HEK293 (cell line): Measurements from ENCODE around the gene CXCL1.

Experiments used
- ATF2 ChIP-seq: fragments of 450-650 bp; formaldehyde crosslinking; IDR thresholded peaks from 2 replicates; pipeline ENCODE4 v1.5.1; 2016; ENCODE audit warnings: missing biosample characterization, missing genetic modification characterization, low read depth
- CTCF ChIP-seq: fragments of 450-650 bp; formaldehyde crosslinking; IDR thresholded peaks from 2 replicates; pipeline ENCODE4 v1.5.1; 2016; ENCODE audit warnings: missing biosample characterization, missing genetic modification characterization
- KLF16 ChIP-seq: fragments of 450-650 bp; formaldehyde crosslinking; IDR thresholded peaks from 2 replicates; pipeline ENCODE4 v1.5.1; 2017; ENCODE audit warnings: missing biosample characterization, missing genetic modification characterization
- PBX3 ChIP-seq: sonication (generic); formaldehyde crosslinking; IDR thresholded peaks from 2 replicates; pipeline ENCODE4 v1.8.1; 2022; ENCODE audit warnings: mild to moderate bottlenecking, moderate library complexity, missing genetic modification reagents
- REST ChIP-seq: fragments of 450-650 bp; formaldehyde crosslinking; IDR thresholded peaks from 2 replicates; pipeline ENCODE4 v1.5.1; 2016; ENCODE audit warnings: missing biosample characterization, missing genetic modification characterization
- SP7 ChIP-seq: fragments of 450-650 bp; formaldehyde crosslinking; IDR thresholded peaks from 2 replicates; pipeline ENCODE4 v1.5.1; 2016; ENCODE audit warnings: missing biosample characterization, missing genetic modification characterization
- ZNF121 ChIP-seq: fragments of 450-650 bp; formaldehyde crosslinking; IDR thresholded peaks from 2 replicates; pipeline ENCODE4 v1.5.1; 2016; ENCODE audit warnings: missing biosample characterization, missing genetic modification characterization
- ZNF580 ChIP-seq: fragments of 450-650 bp; formaldehyde crosslinking; IDR thresholded peaks from 2 replicates; pipeline ENCODE4 v1.5.1; 2016; ENCODE audit warnings: missing biosample characterization, missing genetic modification characterization
- ZNF585B ChIP-seq: fragments of 450-650 bp; formaldehyde crosslinking; IDR thresholded peaks from 2 replicates; pipeline ENCODE4 v1.5.1; 2016; ENCODE audit warnings: missing biosample characterization, missing genetic modification characterization

GRCh38 chr4:73902817-73903547 lies 33.8 kb downstream of the CXCL1 start:
- TF ChIP-seq CTCF (no peak), ZNF121 (tag by site-specific recombination) (no peak), REST (tag by site-specific recombination) (no peak), ZNF585B (no peak), ATF2 (tag by site-specific recombination) (no peak), PBX3 (no peak), KLF16 (no peak), ZNF580 (tag by site-specific recombination) (no peak), SP7 (tag by site-specific recombination) (no peak)
